ENCODE measurements around the gene NOC3L. TPM values are rescaled to one million over a fixed set of nuclear protein-coding genes. Genes with fewer than 3 reads are reported as not detected.

The NOC3L gene
- polyA plus RNA-seq, 1 of the 3 experiments (the other 2 are of a cell fraction) = 9.0 TPM

GRCh38 chr10:94303929-94304328 lies 58.8 kb downstream of the NOC3L start:
- H3K27me3 ChIP-seq (ENCODE audit: insufficient read depth) = no peaks in the 10 kb centered on the region
- no peak overlapping the region for H2AFZ ChIP-seq (ENCODE audit: low read depth)
- no peaks in the 10 kb centered on the region for H3K9me2 ChIP-seq
- ChIA-PET CTCF (interaction anchor here (0.9 to 8.8 kb wide), 3 partner anchors 17 to 387 kb away, joined by 3 to 59 read pairs (median 4); no protein-coding TSS in a partner anchor), POLR2A (no interaction called here)
- H3K27ac ChIP-seq (ENCODE audit: low read depth in 2 of 2, low read length in 1 of 2) = no peak overlapping the region
- 80% methylated on average over 1 of the region's 1 CpG for WGBS (ENCODE audit: low lambda C conversion rate)
- no peaks in the 10 kb centered on the region for H4K20me1 ChIP-seq (ENCODE audit: insufficient read depth)
- no peaks in the 10 kb centered on the region; a peak in 1 of 4 replicates for H3K4me1 ChIP-seq (ENCODE audit: control insufficient read depth in 1 of 2, insufficient read depth in 2 of 2, low read depth in 1 of 2, low read length in 1 of 2)
- no peak overlapping the region for H3K9ac ChIP-seq
- H3K4me2 ChIP-seq = no peak overlapping the region
- H3K79me2 ChIP-seq (ENCODE audit: insufficient read depth) = no peaks in the 10 kb centered on the region
- no peak overlapping the region for H3K4me3 ChIP-seq (ENCODE audit: low read depth in 2 of 2, low read length in 1 of 2)
- H3K36me3 ChIP-seq (replicated peaks in 1 of 2; ENCODE audit: control insufficient read depth in 1 of 2, insufficient read depth in 2 of 2, low read length in 1 of 2) = no peaks in the 10 kb centered on the region
- no peaks in the 10 kb centered on the region for H3F3A ChIP-seq (replicated peaks; ENCODE audit: insufficient read depth)
- DNase-seq = no peak
- no peaks in the 10 kb centered on the region for H3K9me3 ChIP-seq
- no peak for TF ChIP-seq MXI1 (IDR thresholded peaks at IDR 0.05; ENCODE audit: low read depth, low read length)
- TF ChIP-seq, protein P1, sequence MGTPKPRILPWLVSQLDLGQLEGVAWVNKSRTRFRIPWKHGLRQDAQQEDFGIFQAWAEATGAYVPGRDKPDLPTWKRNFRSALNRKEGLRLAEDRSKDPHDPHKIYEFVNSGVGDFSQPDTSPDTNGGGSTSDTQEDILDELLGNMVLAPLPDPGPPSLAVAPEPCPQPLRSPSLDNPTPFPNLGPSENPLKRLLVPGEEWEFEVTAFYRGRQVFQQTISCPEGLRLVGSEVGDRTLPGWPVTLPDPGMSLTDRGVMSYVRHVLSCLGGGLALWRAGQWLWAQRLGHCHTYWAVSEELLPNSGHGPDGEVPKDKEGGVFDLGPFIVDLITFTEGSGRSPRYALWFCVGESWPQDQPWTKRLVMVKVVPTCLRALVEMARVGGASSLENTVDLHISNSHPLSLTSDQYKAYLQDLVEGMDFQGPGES (IDR thresholded peaks at IDR 0.05; ENCODE audit: low read depth, low read length) = no peak
- TF ChIP-seq RXRA (IDR thresholded peaks at IDR 0.05; ENCODE audit: borderline replicate concordance, low read depth) = no peak
- no peak for TF ChIP-seq ELF1 (IDR thresholded peaks at IDR 0.05)
- no peak for TF ChIP-seq ZBTB33 (IDR thresholded peaks at IDR 0.05; ENCODE audit: borderline replicate concordance, low read depth)
- TF ChIP-seq REST (IDR thresholded peaks at IDR 0.05; ENCODE audit: low read depth, low read length) = no peak
- TF ChIP-seq GATA2 (CRISPR knock-in tag; IDR thresholded peaks at IDR 0.05) = no peak

DNA sequence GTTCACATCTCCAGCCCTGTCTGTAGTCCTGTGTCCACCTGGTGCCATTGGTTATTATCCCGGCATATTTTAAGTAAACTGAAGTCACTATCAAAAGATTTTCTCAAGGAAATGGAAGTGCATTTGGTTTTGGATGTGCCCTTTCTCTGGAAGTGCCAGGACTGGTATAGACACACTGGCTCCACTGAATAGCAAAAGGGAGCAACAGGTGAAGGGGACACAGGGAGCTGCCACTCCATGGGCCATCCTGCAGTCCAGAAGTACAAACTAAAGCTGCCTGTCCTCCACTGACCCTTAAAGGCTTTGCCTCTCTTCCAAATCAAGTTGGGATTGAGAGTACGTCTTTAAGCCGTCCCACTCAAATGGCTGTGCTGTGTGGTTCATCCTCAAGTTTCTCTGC lies 62.7 kb downstream of the NOC3L start:
- Histone ChIP-seq H4K20me1 (ENCODE audit: insufficient read depth) (no peaks in the 10 kb centered on the region), H3K9me2 (no peaks in the 10 kb centered on the region), H3K27ac (ENCODE audit: low read depth in 2 of 2, low read length in 1 of 2) (no peak overlapping the region), H3K4me1 (ENCODE audit: control insufficient read depth in 1 of 2, insufficient read depth in 2 of 2, low read depth in 1 of 2, low read length in 1 of 2) (no peaks in the 10 kb centered on the region; a peak in 1 of 4 replicates), H3K4me3 (ENCODE audit: low read depth in 2 of 2, low read length in 1 of 2) (no peak overlapping the region), H3K36me3 (replicated peaks in 1 of 2; ENCODE audit: control insufficient read depth in 1 of 2, insufficient read depth in 2 of 2, low read length in 1 of 2) (no peaks in the 10 kb centered on the region), H3K9ac (no peak overlapping the region), H3K27me3 (ENCODE audit: insufficient read depth) (no peaks in the 10 kb centered on the region), H3K9me3 (no peaks in the 10 kb centered on the region), H3K4me2 (no peak overlapping the region), H3F3A (replicated peaks; ENCODE audit: insufficient read depth) (no peaks in the 10 kb centered on the region), H2AFZ (ENCODE audit: low read depth) (no peak overlapping the region), H3K79me2 (ENCODE audit: insufficient read depth) (no peaks in the 10 kb centered on the region)
- ChIA-PET CTCF (interaction anchor here (0.9 kb wide), 1 partner anchor 144 kb away, joined by 3 read pairs; no protein-coding TSS in a partner anchor), POLR2A (no interaction called here)
- TF ChIP-seq NRF1 (IDR thresholded peaks at IDR 0.05; ENCODE audit: low read depth, low read length) (no peak), EP300 (IDR thresholded peaks at IDR 0.05; ENCODE audit: borderline replicate concordance in 1 of 2, low read depth in 1 of 2, low read length in 1 of 2) (no peak), NFIC (IDR thresholded peaks at IDR 0.05; ENCODE audit: borderline replicate concordance) (no peak), JUND (IDR thresholded peaks at IDR 0.05) (no peak), TAF1 (IDR thresholded peaks at IDR 0.05; ENCODE audit: borderline replicate concordance, low read depth, low read length) (no peak), FOSL2 (IDR thresholded peaks at IDR 0.05; ENCODE audit: borderline replicate concordance, low read depth) (no peak), RXRA (IDR thresholded peaks at IDR 0.05; ENCODE audit: borderline replicate concordance, low read depth) (no peak)
- TF ChIP-seq, protein P1 (IDR thresholded peaks at IDR 0.05; ENCODE audit: low read depth, low read length) = no peak
- TF ChIP-seq, protein P2, sequence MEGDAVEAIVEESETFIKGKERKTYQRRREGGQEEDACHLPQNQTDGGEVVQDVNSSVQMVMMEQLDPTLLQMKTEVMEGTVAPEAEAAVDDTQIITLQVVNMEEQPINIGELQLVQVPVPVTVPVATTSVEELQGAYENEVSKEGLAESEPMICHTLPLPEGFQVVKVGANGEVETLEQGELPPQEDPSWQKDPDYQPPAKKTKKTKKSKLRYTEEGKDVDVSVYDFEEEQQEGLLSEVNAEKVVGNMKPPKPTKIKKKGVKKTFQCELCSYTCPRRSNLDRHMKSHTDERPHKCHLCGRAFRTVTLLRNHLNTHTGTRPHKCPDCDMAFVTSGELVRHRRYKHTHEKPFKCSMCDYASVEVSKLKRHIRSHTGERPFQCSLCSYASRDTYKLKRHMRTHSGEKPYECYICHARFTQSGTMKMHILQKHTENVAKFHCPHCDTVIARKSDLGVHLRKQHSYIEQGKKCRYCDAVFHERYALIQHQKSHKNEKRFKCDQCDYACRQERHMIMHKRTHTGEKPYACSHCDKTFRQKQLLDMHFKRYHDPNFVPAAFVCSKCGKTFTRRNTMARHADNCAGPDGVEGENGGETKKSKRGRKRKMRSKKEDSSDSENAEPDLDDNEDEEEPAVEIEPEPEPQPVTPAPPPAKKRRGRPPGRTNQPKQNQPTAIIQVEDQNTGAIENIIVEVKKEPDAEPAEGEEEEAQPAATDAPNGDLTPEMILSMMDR (IDR thresholded peaks at IDR 0.05) = no peak
- no peak for DNase-seq
- WGBS (ENCODE audit: low lambda C conversion rate) = 97% methylated on average over 3 of the region's 3 CpGs

Data from SK-N-SH (cell line).